Aorta (tissue), 5 donors: ENCODE results near the gene ACTR6. TPM values are rescaled to one million over a fixed set of nuclear protein-coding genes. Genes with fewer than 3 reads are reported as not detected.

ENCODE experiments used
- ATAC-seq: fragments of 200-7000 bp; cut with Tn5 transposase; one replicate; pipeline ENCODE4 v1.9.1; 2022; ENCODE audit warnings: moderate library complexity; ENCODE audit not compliant: low FRiP score
- DNase-seq, 2 donors: peaks; one replicate each; pipeline ENCODE4 v3.0.0-alpha.2; 2020
- H3K27ac ChIP-seq, 2 donors: one replicate each; pipeline ENCODE4 v1.5.1; 2013; ENCODE audit warnings: low read length in 2 of 2, mild to moderate bottlenecking in 2 of 2, moderate library complexity in 2 of 2, control low read depth in 1 of 2, inconsistent platforms in 1 of 2, low read depth in 1 of 2
- H3K27me3 ChIP-seq, 2 donors: one replicate each; pipeline ENCODE4 v1.6.1; 2013; ENCODE audit warnings: control low read depth in 1 of 2, low read length in 1 of 2, mild to moderate bottlenecking in 1 of 2, moderate library complexity in 1 of 2; ENCODE audit not compliant: insufficient read depth in 2 of 2, control insufficient read depth in 1 of 2
- H3K36me3 ChIP-seq, 2 donors: one replicate each; pipeline ENCODE4 v1.6.1; 2013; ENCODE audit warnings: control low read depth in 1 of 2, low read length in 1 of 2, mild to moderate bottlenecking in 1 of 2; ENCODE audit not compliant: insufficient read depth in 2 of 2, control insufficient read depth in 1 of 2
- H3K4me1 ChIP-seq, 2 donors: one replicate each; pipeline ENCODE4 v1.6.1; 2013; ENCODE audit warnings: low read length in 2 of 2, control low read depth in 1 of 2, mild to moderate bottlenecking in 1 of 2, moderate library complexity in 1 of 2; ENCODE audit not compliant: insufficient read depth in 2 of 2, control insufficient read depth in 1 of 2
- H3K4me3 ChIP-seq, 2 donors: one replicate each; pipeline ENCODE4 v1.5.1; 2013; ENCODE audit warnings: low read length in 2 of 2, control low read depth in 1 of 2, mild to moderate bottlenecking in 1 of 2
- H3K9me3 ChIP-seq: one replicate; pipeline ENCODE4 v1.6.1; 2013; ENCODE audit warnings: mild to moderate bottlenecking, low read length; ENCODE audit not compliant: control insufficient read depth
- WGBS, 2 donors: extraction: QIAGEN DNeasy Blood & Tissue Kit; methylation state at CpG; one replicate each; pipeline ENCODE4 v1.1.7; 2013; 5-methylcytosine and 5-hydroxymethylcytosine counted together
- intact Hi-C, 2 donors: fragments of 100-400 bp; cut with DNase I; formaldehyde crosslinking; loops; one replicate each; pipeline versions ENCODE4 v1.14.2 to v1.15.0; 2022
- polyA plus RNA-seq, 2 donors: library from polyadenylated mRNA; stranded (reverse); fragments of 200-250 nt; gene quantifications; one replicate each; pipeline ENCODE4 v1.2.3, GENCODE V29; 2013
- total RNA-seq, 2 donors: library from RNA; stranded (reverse); fragmentation: NEBNext Ultra II Directional; extraction: Animal tissue kit (Norgen Biotek cat#: 25700); gene quantifications; one replicate each; pipeline ENCODE4 v1.2.1, GENCODE V29; 2021
- donor health status: healthy with polysubstance abuse.
- donor health status: Bipolar disorder and iron deficiency.
- donor health status: DM: no; HTN: no; CAD: no.
- donor health status: DM: no; HTN: no; CAD: no.
- donor health status: DM: yes; HTN: yes; CAD: no.

ACTR6 gene
- total and polyA plus RNA-seq, 4 donors: 21.4 to 37.7 (median 22.8) TPM

DNA sequence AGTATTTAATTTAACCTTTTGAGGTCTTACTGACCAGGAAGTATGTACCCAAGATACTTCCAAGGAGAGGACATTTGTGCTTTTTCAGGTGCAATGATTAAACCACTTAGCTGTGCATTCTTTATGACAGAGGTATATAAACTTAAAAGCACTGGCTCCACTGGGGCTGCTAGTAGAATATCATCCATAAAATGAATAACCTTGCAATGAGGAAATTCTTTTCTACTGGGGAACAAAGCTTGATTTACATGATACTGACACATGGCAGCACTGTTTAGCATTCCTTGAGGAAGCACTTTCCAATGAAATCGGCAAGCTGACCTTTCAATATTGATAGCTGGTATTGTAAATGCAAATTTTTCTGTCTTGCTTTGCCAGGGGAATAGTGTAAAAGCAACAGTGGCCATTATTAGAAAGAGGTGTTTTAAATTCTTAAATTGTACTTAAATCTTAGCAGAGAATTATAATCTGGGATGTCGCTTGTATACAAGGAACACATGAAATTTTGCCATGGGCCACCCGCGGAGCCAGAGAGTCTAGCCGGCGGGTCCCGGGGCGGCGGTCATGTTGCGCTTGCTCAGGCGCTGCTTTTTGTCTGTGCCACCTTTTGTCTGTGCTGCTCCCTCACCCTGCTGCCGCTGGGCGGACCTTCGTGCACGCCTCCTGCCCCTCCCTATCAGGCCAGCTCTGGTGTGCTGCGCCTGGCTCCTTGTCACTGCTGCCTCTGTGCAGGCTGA, 37.0 kb upstream of the ACTR6 start:
- DNase-seq: peak; percentile 84 to 90
- Histone ChIP-seq H3K27me3 (no peaks in the 10 kb centered on the region), H3K27ac (no peak overlapping the region), H3K4me3 (no peak overlapping the region), H3K4me1 (no peaks in the 10 kb centered on the region), H3K9me3 (no peaks in the 10 kb centered on the region), H3K36me3 (no peaks in the 10 kb centered on the region)
- ATAC-seq: peak; percentile 94
- WGBS, 2 donors: 2 to 3% methylated on average over 16 of the region's 16 CpGs
- intact Hi-C loops: loop anchor here in 1 of 2 donors (5.0 kb wide), 1 partner anchor 34 kb away; no protein-coding TSS in a partner anchor

DNA sequence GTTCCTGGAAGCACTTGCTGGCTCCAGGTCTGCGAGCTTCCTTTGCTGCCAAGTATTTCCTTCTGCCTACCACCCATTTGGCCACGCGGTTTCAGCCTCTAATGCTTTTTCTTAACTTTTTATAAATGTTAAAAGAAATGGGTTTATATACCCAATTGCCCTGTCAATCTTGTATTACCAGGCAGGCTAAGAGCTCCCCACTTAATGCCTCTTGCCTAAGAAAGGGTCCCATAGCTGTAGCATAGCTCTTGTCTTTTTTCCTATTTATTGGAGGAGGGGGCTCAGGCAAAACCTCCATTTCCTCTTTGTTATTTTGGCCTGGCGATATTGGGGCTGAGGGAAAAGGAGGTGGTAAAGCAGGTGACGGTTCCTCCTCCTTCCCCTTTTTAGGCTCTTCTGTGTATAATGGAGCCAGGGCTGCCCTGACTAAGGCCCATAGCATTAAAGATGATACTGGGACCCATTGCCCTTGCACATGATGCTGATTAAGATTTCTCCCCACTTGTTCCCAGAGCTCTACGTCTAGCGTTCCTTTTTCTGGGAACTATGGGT, 36.4 kb upstream of the ACTR6 start:
- Histone ChIP-seq H3K27ac (no peak overlapping the region), H3K4me1 (no peaks in the 10 kb centered on the region), H3K36me3 (no peaks in the 10 kb centered on the region), H3K9me3 (no peaks in the 10 kb centered on the region), H3K4me3 (no peak overlapping the region), H3K27me3 (no peaks in the 10 kb centered on the region)
- DNase-seq (no peak), ATAC-seq (no peak)
- intact Hi-C loops: loop anchor here in 1 of 2 donors (5.0 kb wide), 1 partner anchor 33 kb away; no protein-coding TSS in a partner anchor
- WGBS, 2 donors: 43 to 46% methylated on average over 7 of the region's 7 CpGs

DNA sequence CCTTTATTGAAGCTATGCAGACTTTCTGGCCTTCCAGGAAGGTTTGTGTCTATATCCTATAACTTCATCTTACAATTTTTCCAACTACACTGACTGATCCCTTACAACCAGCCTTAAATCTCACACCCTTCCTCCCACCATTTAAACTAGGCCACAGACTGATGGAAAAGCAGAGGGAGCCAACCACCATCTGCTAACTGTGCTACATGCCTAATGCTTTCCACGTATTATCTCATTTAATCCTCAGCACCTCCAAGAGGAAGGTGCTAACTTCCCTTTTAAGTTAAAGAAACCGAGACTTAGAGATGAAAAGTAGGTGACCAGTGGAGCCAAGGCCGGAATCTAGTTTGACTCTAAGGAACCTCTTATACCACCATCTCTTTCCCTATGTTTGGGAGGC, 35.3 kb upstream of the ACTR6 start:
- 98 to 99% methylated on average over 3 of the region's 3 CpGs for WGBS, 2 donors
- no peaks in the 10 kb centered on the region for H3K4me1 ChIP-seq
- no peaks in the 10 kb centered on the region for H3K36me3 ChIP-seq
- no peak overlapping the region for H3K4me3 ChIP-seq
- ATAC-seq (no peak), DNase-seq (no peak)
- no peaks in the 10 kb centered on the region for H3K27me3 ChIP-seq
- H3K27ac ChIP-seq: no peak overlapping the region
- H3K9me3 ChIP-seq: no peaks in the 10 kb centered on the region
- intact Hi-C loops: no loop called here

DNA sequence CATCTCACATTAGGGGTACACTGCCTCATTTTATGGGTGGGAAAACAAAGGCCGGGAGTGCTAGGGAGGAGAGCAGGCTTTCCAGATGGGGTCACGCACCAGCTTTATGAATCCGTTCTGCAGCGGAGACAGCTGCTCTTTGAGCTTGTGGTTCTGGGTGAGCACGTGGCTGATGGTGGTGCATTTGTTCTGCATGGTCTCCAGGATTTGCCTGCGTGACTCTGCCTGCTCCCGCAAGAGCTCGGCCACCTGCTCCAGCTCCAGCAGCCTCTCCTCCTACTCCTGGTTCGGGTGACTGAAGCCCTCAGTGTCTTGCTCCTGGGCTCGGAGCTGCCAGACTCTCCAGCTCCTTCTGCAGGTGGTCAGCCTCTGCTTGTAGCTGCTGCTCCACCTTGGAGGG, 34.4 kb upstream of the ACTR6 start:
- intact Hi-C loops: no loop called here

DNA sequence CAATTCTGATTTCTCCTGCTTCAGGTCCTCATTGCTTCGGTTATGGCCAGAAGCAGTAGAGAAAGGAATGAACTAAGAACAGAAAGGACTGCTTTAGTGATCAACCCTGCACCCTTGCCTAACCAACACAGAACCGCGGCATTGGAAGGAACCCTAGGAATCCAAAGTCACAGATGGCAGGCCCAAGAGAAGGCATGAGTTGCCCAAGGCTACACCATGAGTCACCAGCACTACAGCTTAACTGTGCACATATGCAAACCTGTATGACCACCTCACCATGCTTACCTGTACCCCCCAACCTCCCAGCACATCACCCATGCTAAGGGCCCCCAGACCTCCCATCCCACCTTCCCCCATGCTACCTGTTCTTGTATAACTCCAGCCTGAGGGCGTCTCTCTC, 32.1 kb upstream of the ACTR6 start:
- intact Hi-C loops: no loop called here
- H3K27me3 ChIP-seq: no peaks in the 10 kb centered on the region
- H3K9me3 ChIP-seq: no peaks in the 10 kb centered on the region
- peaks cover 0 to 2% of the 10 kb centered on the region in 2 donors for H3K36me3 ChIP-seq
- H3K4me3 ChIP-seq: no peak overlapping the region
- no peak overlapping the region for H3K27ac ChIP-seq
- DNase-seq (no peak), ATAC-seq (no peak)
- no peaks in the 10 kb centered on the region for H3K4me1 ChIP-seq
- WGBS, 2 donors: 98% methylated on average over 4 of the region's 4 CpGs

More for the DNA sequence above, 34.4 kb upstream of the ACTR6 start:
- Histone ChIP-seq H3K9me3 (no peaks in the 10 kb centered on the region), H3K4me3 (no peak overlapping the region), H3K36me3 (no peaks in the 10 kb centered on the region), H3K27ac (no peak overlapping the region), H3K4me1 (no peaks in the 10 kb centered on the region), H3K27me3 (no peaks in the 10 kb centered on the region)
- ATAC-seq (no peak), DNase-seq (no peak)
- WGBS, 2 donors: 98% methylated on average over 9 to 10 of the region's 10 CpGs

DNA sequence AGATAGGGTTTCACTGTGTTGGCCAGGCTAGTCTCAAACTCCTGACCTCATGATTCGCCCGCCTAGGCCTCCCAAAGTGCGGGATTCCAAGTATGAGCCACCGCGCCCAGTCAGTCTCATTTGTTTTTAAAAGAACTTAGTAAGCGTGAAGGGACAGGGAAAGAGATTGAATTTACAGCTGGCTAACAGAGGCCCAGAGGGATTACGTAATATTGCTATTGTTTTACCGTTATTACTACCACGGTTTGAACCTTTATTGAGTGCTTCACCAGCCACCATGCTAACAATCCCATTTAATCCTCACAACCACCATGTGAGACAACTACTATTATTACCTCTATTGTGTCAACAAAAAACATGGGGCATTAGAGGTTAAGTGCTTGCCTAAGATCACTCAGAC, 31.3 kb upstream of the ACTR6 start:
- intact Hi-C loops: no loop called here
- H3K36me3 ChIP-seq: peaks cover 0 to 2% of the 10 kb centered on the region in 2 donors
- ATAC-seq (no peak), DNase-seq (no peak)
- H3K9me3 ChIP-seq: no peaks in the 10 kb centered on the region
- H3K4me3 ChIP-seq: no peak overlapping the region
- WGBS, 2 donors: 98% methylated on average over 9 of the region's 9 CpGs
- no peaks in the 10 kb centered on the region for H3K27me3 ChIP-seq
- no peaks in the 10 kb centered on the region for H3K4me1 ChIP-seq
- no peak overlapping the region for H3K27ac ChIP-seq

DNA sequence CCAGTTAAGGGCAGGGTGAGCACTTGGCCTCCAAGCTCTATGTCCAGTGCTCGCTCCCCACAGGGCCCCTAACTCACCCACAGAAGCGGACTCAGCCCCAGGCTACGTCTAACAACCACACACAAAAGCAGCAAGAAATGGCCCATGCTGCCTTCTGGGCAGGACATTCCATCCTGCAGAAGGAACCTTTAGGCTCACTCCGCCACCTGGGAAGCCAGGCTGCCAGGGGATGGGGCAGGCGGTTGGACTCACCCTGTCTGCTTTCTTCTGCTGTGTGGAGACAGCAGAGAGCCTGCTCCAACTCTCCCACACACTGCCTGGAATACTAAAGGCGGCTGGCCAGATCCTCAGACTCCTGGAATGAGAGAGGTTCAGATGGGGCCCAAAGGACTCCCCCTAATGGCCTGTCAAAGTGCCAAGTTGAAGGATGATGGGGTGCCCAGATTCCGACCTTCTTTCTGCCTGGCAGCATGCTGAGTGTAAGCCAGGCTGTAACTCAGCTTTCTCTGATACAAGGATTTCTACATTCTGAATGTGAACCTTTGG, 30.2 kb upstream of the ACTR6 start:
- H3K9me3 ChIP-seq: no peaks in the 10 kb centered on the region
- WGBS, 2 donors: 57 to 67% methylated on average over 7 of the region's 7 CpGs
- H3K4me1 ChIP-seq: no peaks in the 10 kb centered on the region
- DNase-seq (no peak), ATAC-seq (no peak)
- intact Hi-C loops: no loop called here
- H3K36me3 ChIP-seq: peaks cover 0 to 2% of the 10 kb centered on the region in 2 donors
- H3K27ac ChIP-seq: no peak overlapping the region
- H3K27me3 ChIP-seq: no peaks in the 10 kb centered on the region
- H3K4me3 ChIP-seq: no peak overlapping the region

DNA sequence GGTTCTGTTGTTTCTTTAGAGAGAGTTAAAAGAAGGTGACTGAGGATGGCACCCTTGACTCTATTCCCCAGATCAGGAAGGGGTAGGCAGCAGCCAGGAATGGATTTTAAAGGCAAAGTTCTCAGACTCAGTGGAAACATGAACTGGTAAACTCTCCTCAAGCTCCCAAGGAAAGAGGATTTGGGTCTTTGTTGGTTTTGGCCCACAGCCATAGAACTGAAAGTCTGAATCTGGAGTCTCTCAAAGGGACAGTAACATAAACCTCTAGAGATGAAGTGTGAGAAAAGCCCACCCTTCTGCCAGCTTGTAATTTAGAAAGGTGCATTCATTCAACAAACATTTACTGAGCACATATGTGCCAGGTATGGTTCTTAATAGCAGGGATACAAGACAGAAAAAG, 29.4 kb upstream of the ACTR6 start:
- no peak for ATAC-seq
- intact Hi-C loops: no loop called here

DNA sequence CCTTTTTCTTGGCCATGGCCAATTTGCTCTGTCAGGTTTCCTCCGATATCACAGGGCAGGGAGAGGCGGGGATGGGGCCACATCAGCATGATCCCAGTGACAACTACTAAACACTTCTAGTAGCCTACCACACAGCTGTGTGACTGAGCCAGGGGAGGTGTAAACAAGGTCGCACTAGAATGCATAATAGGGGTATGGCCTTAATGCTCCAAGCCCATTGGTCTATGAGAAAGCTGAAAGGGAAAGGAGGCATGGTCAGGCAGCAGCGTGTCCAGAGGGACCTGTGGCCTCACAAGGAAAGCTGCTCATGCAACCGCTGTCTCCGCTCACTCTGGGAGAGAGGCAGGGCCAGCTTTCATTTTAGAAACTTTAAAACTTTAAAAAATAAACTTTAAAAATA, 27.5 kb upstream of the ACTR6 start:
- Histone ChIP-seq H3K36me3 (peaks cover 0 to 2% of the 10 kb centered on the region in 2 donors), H3K27me3 (no peaks in the 10 kb centered on the region), H3K4me1 (no peaks in the 10 kb centered on the region), H3K9me3 (no peaks in the 10 kb centered on the region), H3K4me3 (no peak overlapping the region), H3K27ac (no peak overlapping the region)
- WGBS, 2 donors: 98 to 99% methylated on average over 6 of the region's 6 CpGs
- no peak for DNase-seq
- intact Hi-C loops: no loop called here
- ATAC-seq: no peak

More for the DNA sequence above, 29.4 kb upstream of the ACTR6 start:
- Histone ChIP-seq H3K36me3 (peaks cover 0 to 2% of the 10 kb centered on the region in 2 donors), H3K27ac (no peak overlapping the region), H3K9me3 (no peaks in the 10 kb centered on the region), H3K27me3 (no peaks in the 10 kb centered on the region), H3K4me1 (no peaks in the 10 kb centered on the region), H3K4me3 (no peak overlapping the region)
- DNase-seq: no peak
